Measurements from ENCODE around the gene NOL6. TPM values are rescaled to one million over a fixed set of nuclear protein-coding genes. Genes with fewer than 3 reads are reported as not detected.
"Not testable (repeated sequence)": the region's sequence is repeated elsewhere in the genome, so short reads cannot be mapped to it uniquely, and the experiment has no call there.

The NOL6 gene
- total RNA-seq, 1 experiment from 2014 or later, result 36.4 TPM

- RAD21 ChIA-PET (ENCODE audit: low non-redundant PET in 1 of 2, low total read pairs in 2 of 2, uncharacterized antibody in 2 of 2, unreplicated experiment in 2 of 2), result no interaction called here
- no peaks in the 10 kb centered on the region for H4K20me1 ChIP-seq (ENCODE audit: insufficient read depth)
- no peaks in the 10 kb centered on the region for H3K36me3 ChIP-seq (ENCODE audit: control insufficient read depth in 1 of 2, insufficient read depth in 2 of 2, low read length in 2 of 2)
- POLR2A ChIA-PET, result no interaction called here
- no peak overlapping the region for H2AFZ ChIP-seq (ENCODE audit: low read depth, low read length, poor library complexity, severe bottlenecking)
- H3K9me3 ChIP-seq (ENCODE audit: control insufficient read depth in 1 of 2, insufficient read depth in 1 of 2, low read depth in 1 of 2, low read length in 2 of 2), result no peaks in the 10 kb centered on the region
- H3K9ac ChIP-seq (ENCODE audit: low read length), result no peak overlapping the region
- intact Hi-C loops (cut with micrococcal nuclease), result no loop called here
- H3K9me2 ChIP-seq (ENCODE audit: insufficient read depth), result no peaks in the 10 kb centered on the region
- ATAC-seq (no peak), DNase-seq (ENCODE audit: low read depth, low spot score) (no peak)
- no peaks in the 10 kb centered on the region for H3K79me2 ChIP-seq (ENCODE audit: insufficient read depth, low read length)
- H3K4me2 ChIP-seq (ENCODE audit: low read length), result no peak overlapping the region
- TF ChIP-seq REST (IDR thresholded peaks at IDR 0.05; ENCODE audit: low read depth), result no peak
- no peak for TF ChIP-seq ATF3 (IDR thresholded peaks at IDR 0.05)
- no peak for TF ChIP-seq RAD21 (IDR thresholded peaks at IDR 0.05; ENCODE audit: low read depth)
- no peak for TF ChIP-seq EZH2phosphoT487 (IDR thresholded peaks at IDR 0.05; ENCODE audit: borderline replicate concordance)
- TF ChIP-seq MAX (IDR thresholded peaks at IDR 0.05), result no peak
- H3K27ac ChIP-seq (ENCODE audit: low read depth, low read length), result no peak overlapping the region
- no TSS peak for BruUV-seq (replicated peaks)
- H3K4me3 ChIP-seq (replicated peaks in 1 of 2; ENCODE audit: low read depth in 1 of 2, low read length in 2 of 2), result no peak overlapping the region
- H3K27me3 ChIP-seq (ENCODE audit: insufficient read depth, low read length), result no peaks in the 10 kb centered on the region
- peaks cover 52 to 81% of the 10 kb centered on the region in 2 experiments for H3K4me1 ChIP-seq (ENCODE audit: control insufficient read depth in 1 of 2, insufficient read depth in 2 of 2, low read length in 2 of 2)
- CTCF ChIA-PET, result interaction anchor here (1.0 kb wide), 1 partner anchor 11 kb away, joined by 3 read pairs; no protein-coding TSS in a partner anchor
Measured at GRCh38 chr9:33455945-33456344, 17.8 kb downstream of the NOL6 start.

- RAD21 ChIA-PET (ENCODE audit: low non-redundant PET in 1 of 2, low total read pairs in 2 of 2, uncharacterized antibody in 2 of 2, unreplicated experiment in 2 of 2), result interaction anchor here in 1 of 2 experiments (0.7 kb wide), 1 partner anchor 18 kb away, joined by 3 read pairs; the partner anchor contains the start of gene NOL6
Measured at GRCh38 chr9:33455456-33455855, 18.3 kb downstream of the NOL6 start.

GRCh38 chr9:33454661-33455026 is 19.1 kb downstream of the NOL6 start:
- H3K27me3 ChIP-seq (ENCODE audit: insufficient read depth, low read length); RAD21 ChIA-PET (ENCODE audit: low non-redundant PET in 1 of 2, low total read pairs in 2 of 2, uncharacterized antibody in 2 of 2, unreplicated experiment in 2 of 2); DNase-seq (ENCODE audit: low read depth, low spot score); H3K9me3 ChIP-seq (ENCODE audit: control insufficient read depth in 1 of 2, insufficient read depth in 1 of 2, low read depth in 1 of 2, low read length in 2 of 2); H3K4me3 ChIP-seq (replicated peaks in 1 of 2; ENCODE audit: low read depth in 1 of 2, low read length in 2 of 2); H3K27ac ChIP-seq (ENCODE audit: low read depth, low read length); H3K79me2 ChIP-seq (ENCODE audit: insufficient read depth, low read length); H3K9ac ChIP-seq (ENCODE audit: low read length); H4K20me1 ChIP-seq (ENCODE audit: insufficient read depth); H3K36me3 ChIP-seq (ENCODE audit: control insufficient read depth in 1 of 2, insufficient read depth in 2 of 2, low read length in 2 of 2); ATAC-seq; H3K9me2 ChIP-seq (ENCODE audit: insufficient read depth); H2AFZ ChIP-seq (ENCODE audit: low read depth, low read length, poor library complexity, severe bottlenecking); intact Hi-C loops (cut with micrococcal nuclease); BruUV-seq (replicated peaks): not testable (repeated sequence)
- ChIA-PET POLR2A (interaction anchor here (2.4 kb wide), 1 partner anchor 19 kb away, joined by 9 read pairs; the partner anchor contains the start of gene NOL6), CTCF (interaction anchor here (1.1 to 3.1 kb wide), 2 partner anchors 12 to 19 kb away, joined by 3 to 29 read pairs; partner anchors contain the start of gene NOL6)
- Histone ChIP-seq H3K4me2 (ENCODE audit: low read length) (peak overlapping the region; percentile 65), H3K4me1 (ENCODE audit: control insufficient read depth in 1 of 2, insufficient read depth in 2 of 2, low read length in 2 of 2) (peaks cover 52 to 73% of the 10 kb centered on the region in 2 experiments)

More at GRCh38 chr9:33455456-33455855, 18.3 kb downstream of the NOL6 start:
- ATAC-seq; H3K9me2 ChIP-seq (ENCODE audit: insufficient read depth); POLR2A ChIA-PET; H3K9ac ChIP-seq (ENCODE audit: low read length); H3K9me3 ChIP-seq (ENCODE audit: control insufficient read depth in 1 of 2, insufficient read depth in 1 of 2, low read depth in 1 of 2, low read length in 2 of 2); H3K27me3 ChIP-seq (ENCODE audit: insufficient read depth, low read length); H3K27ac ChIP-seq (ENCODE audit: low read depth, low read length); intact Hi-C loops (cut with micrococcal nuclease); DNase-seq (ENCODE audit: low read depth, low spot score); H3K36me3 ChIP-seq (ENCODE audit: control insufficient read depth in 1 of 2, insufficient read depth in 2 of 2, low read length in 2 of 2); BruUV-seq (replicated peaks); H3K4me2 ChIP-seq (ENCODE audit: low read length); H2AFZ ChIP-seq (ENCODE audit: low read depth, low read length, poor library complexity, severe bottlenecking); H3K79me2 ChIP-seq (ENCODE audit: insufficient read depth, low read length); H4K20me1 ChIP-seq (ENCODE audit: insufficient read depth); H3K4me3 ChIP-seq (replicated peaks in 1 of 2; ENCODE audit: low read depth in 1 of 2, low read length in 2 of 2): not testable (repeated sequence)
- CTCF ChIA-PET, result interaction anchor here (1.0 kb wide), 1 partner anchor 12 kb away, joined by 3 read pairs; no protein-coding TSS in a partner anchor
- peaks cover 52 to 81% of the 10 kb centered on the region in 2 experiments for H3K4me1 ChIP-seq (ENCODE audit: control insufficient read depth in 1 of 2, insufficient read depth in 2 of 2, low read length in 2 of 2)

Data from HCT116 (cell line).